ENCODE data around the gene CACNA2D2.

The CACNA2D2 gene

GRCh38 chr3:50359760-50360110, 143.7 kb downstream of the CACNA2D2 start:
- DNase-seq, result no peak

GRCh38 chr3:50358911-50359759, 144.3 kb downstream of the CACNA2D2 start, which contains the start of gene TMEM115:
TMEM115 (minus strand) TSS chr3:50359521; CDS start chr3:50359063, 458 bp downstream.
- peak; percentile 94 for DNase-seq

- no peak for DNase-seq
Measured at GRCh38 chr3:50358355-50358910, 145.0 kb downstream of the CACNA2D2 start.

- DNase-seq, result no peak
Measured at GRCh38 chr3:50357481-50357880, 146.0 kb downstream of the CACNA2D2 start.

GRCh38 chr3:50356553-50356952, 146.9 kb downstream of the CACNA2D2 start:
- no peak for DNase-seq

GRCh38 chr3:50355829-50356552, 147.4 kb downstream of the CACNA2D2 start:
- no peak for DNase-seq

- DNase-seq, result no peak
Measured at GRCh38 chr3:50354850-50355249, 148.6 kb downstream of the CACNA2D2 start.

GRCh38 chr3:50354186-50354764, 149.2 kb downstream of the CACNA2D2 start:
- DNase-seq, result no peak

- no peak for DNase-seq
Measured at GRCh38 chr3:50353245-50354004, 150.0 kb downstream of the CACNA2D2 start.

- no peak for DNase-seq
Measured at GRCh38 chr3:50352781-50353180, 150.7 kb downstream of the CACNA2D2 start.

GRCh38 chr3:50351323-50351697, 152.1 kb downstream of the CACNA2D2 start:
- no peak for DNase-seq

GRCh38 chr3:50350527-50351322, 152.7 kb downstream of the CACNA2D2 start, which contains the start of the genes CYB561D2 and NPRL2:
CYB561D2 (plus strand) TSS chr3:50350862; CDS start chr3:50351434, 572 bp downstream.
NPRL2 (minus strand) TSS chr3:50350775; CDS start chr3:50350652, 123 bp downstream.
- DNase-seq, result peak; percentile 96

- no peak for DNase-seq
Measured at GRCh38 chr3:50350213-50350526, 153.3 kb downstream of the CACNA2D2 start.

GRCh38 chr3:50347187-50347813, 156.1 kb downstream of the CACNA2D2 start:
- DNase-seq, result peak; percentile 77

- peak; percentile 76 for DNase-seq
Measured at GRCh38 chr3:50345586-50346234, 157.7 kb downstream of the CACNA2D2 start, which contains the start of gene ZMYND10. ZMYND10 (minus strand) TSS chr3:50345732; CDS start chr3:50345579, 153 bp downstream.

GRCh38 chr3:50345008-50345407, 158.4 kb downstream of the CACNA2D2 start:
- no peak for DNase-seq

- no peak for DNase-seq
Measured at GRCh38 chr3:50342813-50343633, 160.4 kb downstream of the CACNA2D2 start.

GRCh38 chr3:50341996-50342650, 161.3 kb downstream of the CACNA2D2 start:
- no peak for DNase-seq

GRCh38 chr3:50341537-50341936, 161.9 kb downstream of the CACNA2D2 start:
- no peak for DNase-seq

Measured in right forelimb (tissue), 1 donor.